SK-N-MC (cell line): ENCODE data around the gene SOCS2.

ENCODE experiments used
- EZH2 ChIP-seq: fragments of 200-600 bp; sonication (generic); IDR thresholded peaks from one replicate; pipeline ENCODE4 v1.6.1; 2017; ENCODE audit warnings: antibody characterized with exemption
- FOXP2 ChIP-seq: optimal IDR thresholded peaks from 2 replicates; pipeline ENCODE3; 2011; ENCODE audit warnings: mild to moderate bottlenecking, moderate library complexity; ENCODE audit not compliant: insufficient read depth; ENCODE audit errors: extremely low read length, control extremely low read depth
- POLR2AphosphoS5 ChIP-seq: IDR thresholded peaks from 2 replicates; pipeline ENCODE4 v1.6.1; 2012; ENCODE audit warnings: mild to moderate bottlenecking, low read depth, low read length, borderline replicate concordance

GRCh38 chr12:93592641-93593406 is 20.3 kb downstream of the SOCS2 start:
- TF ChIP-seq POLR2AphosphoS5 (no peak), EZH2 (no peak), FOXP2 (no peak)
